ENCODE measurements around the gene NCAM2.

NCAM2 gene

DNA sequence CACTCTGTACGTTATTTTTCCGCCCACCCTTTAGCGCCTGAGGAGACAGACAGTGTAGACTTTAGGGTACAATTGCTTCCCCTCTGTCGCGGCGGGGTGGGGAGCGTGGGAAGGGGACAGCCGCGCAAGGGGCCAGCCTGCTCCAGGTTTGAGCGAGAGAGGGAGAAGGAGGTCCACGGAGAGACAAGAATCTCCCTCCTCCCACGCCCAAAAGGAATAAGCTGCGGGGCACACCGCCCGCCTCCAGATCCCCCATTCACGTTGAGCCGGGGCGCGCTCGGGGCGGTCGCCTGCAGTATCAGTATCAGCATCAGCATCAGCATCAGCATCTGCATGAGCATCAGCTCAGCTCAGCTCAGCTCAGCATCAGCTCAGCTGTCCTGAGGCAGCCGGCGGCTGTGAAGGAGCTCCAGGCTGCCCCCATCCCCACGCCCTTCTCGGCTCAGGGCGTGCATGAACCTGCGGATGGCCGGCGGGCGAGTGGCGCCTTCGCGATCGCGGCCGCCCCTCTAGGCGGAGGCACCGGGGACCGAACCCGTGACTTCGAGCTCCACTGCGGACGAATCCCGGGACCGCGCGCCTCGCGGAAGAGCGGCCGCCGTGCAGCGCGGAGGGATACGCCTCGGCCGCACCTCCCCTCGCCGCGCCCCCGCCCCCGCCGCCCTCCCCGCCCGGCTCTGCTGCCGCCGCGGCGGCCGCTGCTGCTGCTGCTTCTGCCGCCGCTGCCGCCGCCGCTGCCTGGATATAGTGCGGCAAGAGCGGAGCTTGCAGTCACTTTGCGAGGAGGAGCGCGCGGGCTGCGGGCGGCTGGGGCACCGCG is at the start of gene NCAM2:
TSS of gene NCAM2 (plus strand) at position 774 of the 820 bp plus-strand sequence.
- peak; percentile 66 for DNase-seq (ENCODE audit: low read depth)

DNA sequence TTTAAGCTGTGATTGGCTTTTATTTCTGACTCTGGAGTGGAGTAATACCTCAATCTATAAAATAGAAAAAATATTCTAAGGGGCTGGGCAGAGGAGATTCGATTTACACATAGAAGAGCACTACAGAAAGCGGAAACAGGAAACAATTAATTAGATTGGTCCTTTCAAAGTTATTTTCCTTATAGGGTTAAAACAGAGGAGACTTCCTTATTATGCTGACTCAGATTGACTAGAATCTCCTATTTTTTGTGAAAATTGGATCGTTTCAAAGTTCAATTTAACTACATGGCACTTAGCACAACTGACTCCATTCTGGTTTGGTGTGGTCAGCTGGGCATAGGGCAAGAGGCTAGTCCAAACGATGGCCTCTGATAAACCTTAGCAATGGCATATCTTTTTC is 48.3 kb upstream of the NCAM2 start:
- DNase-seq (ENCODE audit: low read depth), result no peak

DNA sequence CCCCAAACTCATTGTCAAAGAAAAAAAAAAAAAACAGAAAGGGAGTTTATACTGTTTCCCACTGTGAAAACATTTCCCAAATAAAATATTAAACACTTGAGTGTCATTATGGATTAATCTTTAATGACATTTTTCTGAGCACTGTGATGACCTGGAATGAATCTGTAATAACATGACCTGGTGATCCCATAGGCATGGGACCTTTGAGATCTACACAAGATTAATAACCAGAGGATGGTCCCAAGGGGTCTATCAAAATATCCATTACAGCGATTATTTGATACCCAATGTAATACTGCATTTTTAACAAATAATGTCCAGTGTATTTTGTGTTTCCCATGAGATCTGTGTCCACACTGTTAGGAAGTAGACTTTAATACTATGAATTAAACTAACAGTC is 32.4 kb upstream of the NCAM2 start:
- no peak for DNase-seq (ENCODE audit: low read depth)

DNA sequence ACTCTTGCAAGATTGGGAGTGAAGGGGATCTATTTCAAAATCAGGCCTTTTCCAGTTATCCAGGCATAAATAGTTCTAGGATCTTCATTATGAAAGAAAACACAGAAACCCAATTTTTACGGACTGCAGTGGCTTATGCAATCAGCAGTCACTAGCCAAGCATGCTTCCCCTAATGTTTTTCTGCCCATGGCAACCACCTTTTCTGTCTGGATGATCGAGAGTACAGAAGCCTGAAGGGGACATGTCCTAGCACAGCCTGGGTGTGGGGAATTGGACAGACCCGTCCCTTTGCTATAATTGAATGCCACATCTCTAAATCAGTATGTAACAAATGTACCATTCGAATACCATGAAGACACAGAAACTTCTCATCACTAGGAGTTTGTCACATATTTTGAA is 29.8 kb upstream of the NCAM2 start:
- DNase-seq (ENCODE audit: low read depth), result no peak

DNA sequence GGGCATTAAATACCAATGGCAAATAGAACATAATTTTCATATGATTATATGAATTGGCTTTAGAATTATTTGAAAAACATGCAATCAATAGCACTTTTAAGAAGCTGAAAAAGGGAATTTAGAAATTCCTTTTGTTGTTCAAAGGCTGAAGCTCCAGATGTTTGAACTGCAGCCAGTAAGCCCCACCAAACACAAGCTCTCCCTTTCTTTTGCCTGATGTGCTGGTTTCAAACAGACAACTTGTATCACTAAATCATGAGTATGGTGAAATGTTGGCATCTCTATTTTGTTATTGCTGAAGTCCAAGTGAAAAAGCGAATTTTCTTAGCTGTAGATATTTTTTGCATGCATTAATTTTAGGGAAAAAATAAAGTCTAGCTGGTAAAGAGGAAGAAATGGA is 27.5 kb upstream of the NCAM2 start:
- no peak for DNase-seq (ENCODE audit: low read depth)

DNA sequence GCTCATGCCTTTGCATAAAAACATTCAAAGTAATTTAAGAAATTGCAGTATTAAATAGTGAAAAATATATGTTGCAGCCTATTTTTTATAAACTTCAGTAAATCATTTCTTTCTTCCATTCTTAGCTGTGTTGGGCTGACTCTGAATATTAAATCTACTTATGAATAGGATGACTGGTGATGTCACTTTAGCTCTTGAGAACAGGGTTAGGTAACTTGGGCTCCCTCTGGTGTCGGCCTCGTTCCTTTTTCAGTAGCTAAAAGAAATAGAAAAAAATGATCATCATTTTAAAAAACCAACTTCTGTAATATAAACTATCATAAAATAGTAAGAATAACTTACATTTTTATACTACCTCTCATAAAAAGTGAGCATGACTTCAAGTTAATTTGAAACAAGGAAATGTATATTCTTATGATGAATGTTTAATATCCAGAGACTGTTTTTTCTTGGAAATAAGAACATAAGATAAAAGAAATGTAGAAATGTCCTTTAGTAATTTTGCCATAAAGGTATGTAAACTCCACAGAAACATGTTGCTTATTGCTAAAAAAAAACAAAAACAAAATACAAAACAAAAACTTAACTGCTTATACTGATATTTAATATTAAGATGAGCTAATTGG is 26.8 kb upstream of the NCAM2 start:
- peak; percentile 65 for DNase-seq (ENCODE audit: low read depth)

DNA sequence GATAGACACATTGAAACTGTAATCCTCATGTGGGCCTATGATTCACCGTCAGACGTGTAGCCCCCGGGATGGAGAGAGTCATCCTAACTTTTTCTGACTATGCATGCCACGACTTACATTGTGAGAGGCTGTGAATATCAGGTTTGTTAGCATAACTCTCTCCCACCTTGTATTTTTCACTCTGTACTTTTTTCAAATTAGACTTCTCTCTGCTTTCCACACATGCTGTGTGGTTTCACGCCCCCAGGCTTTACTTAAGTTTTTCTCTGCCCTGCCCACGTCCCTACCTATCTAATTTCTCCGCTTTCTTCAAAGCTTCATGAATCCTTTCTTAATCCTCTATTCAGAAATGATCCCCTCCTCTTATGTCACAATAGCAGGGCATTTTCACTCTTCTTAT is 3.4 kb upstream of the NCAM2 start:
- DNase-seq (ENCODE audit: low read depth), result no peak

DNA sequence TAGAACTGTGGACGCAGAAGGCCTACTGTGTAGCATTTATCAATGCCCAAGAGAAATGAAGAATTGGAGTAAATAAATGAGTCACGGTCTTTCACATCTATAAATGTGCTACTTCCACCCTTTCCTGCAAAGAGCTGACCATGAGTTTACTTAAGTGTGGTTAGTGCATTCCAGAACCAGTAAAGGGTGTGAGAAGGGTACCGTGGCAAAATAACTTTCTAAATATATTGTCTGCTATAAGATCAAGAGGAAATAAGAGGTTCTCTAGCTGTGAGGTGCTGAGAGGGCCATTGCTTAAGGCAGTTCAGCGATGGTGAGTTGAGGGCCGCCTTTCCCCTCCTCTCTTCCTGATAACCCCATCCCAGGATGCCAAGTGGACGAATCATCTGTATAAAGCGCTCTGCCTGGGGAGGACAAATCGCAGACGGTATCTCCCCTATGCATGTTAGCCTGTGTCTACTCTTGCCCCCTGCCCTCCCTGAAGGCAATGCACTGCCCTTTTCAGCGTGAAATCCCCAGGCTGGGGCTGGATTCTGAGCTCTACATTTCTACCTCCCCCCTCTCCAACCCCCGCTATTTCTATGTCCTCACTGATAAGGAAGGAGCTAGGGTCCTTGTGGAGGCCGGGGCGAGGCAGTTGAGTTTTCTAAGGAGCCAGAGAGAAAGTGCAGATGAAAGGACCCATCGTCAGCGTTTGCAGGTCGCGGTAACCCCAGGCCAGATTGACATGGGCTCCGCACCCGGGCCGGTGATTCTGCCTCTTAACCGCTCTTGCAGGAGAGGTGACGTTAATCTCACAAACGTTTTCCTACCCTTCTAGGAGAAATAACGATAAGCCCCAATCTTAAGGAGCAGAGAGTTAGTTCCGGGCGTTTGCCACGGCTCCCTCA is 1.5 kb upstream of the NCAM2 start:
- DNase-seq (ENCODE audit: low read depth), result peak; percentile 22

DNA sequence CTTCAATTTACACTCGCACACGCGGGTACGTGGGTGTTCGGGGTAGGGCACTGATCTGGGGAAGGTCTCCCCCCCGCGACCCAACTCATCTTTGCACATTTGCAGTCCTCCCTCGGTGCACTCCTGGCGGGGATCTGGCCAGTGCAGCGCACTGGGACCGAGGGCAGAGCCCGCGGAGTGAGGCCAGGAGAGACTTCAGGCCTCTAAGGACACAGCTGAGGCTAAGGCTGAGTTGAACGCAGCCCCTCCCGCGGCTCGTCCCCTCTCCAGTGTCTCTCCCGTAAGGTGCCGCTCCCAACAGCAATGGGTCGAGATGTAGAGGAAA is 936 bp upstream of the NCAM2 start:
- no peak for DNase-seq (ENCODE audit: low read depth)

DNA sequence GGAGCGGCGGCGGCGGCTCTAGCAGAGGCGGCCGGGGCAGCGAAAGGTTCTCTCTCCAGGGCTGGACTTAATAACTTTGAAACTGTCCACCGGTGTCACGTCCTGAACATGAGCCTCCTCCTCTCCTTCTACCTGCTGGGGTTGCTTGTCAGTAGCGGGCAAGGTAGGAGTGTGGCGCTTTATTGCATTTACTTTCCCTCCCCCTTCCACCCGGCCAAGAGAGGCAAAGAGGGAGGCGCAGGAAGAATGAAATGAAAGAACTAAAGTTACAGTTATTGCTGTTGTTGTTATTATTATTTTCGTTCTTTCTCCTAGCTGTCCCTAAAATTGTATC is 214 bp downstream of the NCAM2 start:
- DNase-seq (ENCODE audit: low read depth), result no peak

DNA sequence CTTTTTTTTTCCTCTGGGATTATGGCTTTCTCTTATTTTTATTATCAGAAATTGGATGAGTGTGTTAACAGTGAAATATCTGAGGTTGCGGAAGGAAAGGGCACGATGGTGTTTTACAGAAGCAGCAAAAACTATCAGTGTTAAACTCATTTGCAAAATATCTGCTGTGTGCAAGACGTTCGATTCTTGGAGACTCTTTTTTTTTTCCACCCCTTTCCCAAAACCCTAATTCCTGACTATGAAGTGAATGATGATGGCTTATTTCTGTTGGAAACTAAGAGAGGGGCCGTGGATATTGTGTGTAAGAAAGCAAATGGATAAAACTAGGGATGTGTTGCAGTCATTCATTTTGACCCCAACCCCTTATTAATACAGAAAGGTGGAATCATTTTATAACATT is 677 bp downstream of the NCAM2 start:
- DNase-seq (ENCODE audit: low read depth), result no peak

DNA sequence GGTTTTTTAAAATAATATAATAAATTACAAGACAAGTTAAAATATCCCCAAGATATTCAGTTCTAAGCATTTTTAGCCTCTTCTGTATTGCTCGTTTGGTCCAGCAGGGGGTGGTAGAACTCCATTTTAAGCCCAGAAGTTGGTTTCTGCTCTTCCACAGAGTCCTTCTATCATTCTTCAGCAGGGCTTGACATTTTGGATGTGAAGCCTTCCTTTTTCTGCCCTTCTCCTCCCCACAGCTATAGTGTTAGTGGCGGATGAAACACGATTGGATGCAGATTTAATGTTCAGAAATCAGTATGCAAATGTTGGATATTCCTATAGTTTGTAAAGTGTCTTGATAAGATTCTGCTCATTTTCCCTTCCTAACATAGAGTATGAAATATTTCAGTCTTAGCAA is 1.4 kb downstream of the NCAM2 start:
- DNase-seq (ENCODE audit: low read depth), result peak; percentile 24

DNA sequence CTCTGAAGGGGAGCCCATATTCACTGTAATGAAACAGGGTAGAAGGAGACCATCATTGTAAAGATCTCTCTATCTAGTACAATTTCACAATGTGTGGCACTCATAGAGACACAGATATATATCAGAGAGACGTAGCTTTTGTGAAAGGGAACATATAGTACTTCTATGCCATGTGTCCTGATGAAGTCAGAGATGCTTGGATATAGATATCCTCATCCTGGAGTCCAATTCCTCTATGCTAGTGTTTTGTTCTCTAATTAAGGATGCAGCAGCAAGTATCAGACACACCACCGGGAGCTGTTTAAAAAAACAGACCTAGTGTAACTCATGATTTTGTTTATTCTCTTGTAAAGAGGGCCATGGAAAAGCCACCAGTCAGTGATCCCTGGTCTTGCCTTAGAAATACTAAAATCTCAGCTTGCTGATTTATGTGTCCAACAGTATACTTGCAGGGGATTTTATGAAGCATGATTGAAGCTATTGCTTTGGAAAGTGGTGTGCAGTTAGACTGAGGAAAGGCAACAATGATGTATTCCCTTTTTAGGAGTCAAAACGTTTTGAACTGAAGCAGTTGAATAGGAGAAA is 2.5 kb downstream of the NCAM2 start:
- no peak for DNase-seq (ENCODE audit: low read depth)

DNA sequence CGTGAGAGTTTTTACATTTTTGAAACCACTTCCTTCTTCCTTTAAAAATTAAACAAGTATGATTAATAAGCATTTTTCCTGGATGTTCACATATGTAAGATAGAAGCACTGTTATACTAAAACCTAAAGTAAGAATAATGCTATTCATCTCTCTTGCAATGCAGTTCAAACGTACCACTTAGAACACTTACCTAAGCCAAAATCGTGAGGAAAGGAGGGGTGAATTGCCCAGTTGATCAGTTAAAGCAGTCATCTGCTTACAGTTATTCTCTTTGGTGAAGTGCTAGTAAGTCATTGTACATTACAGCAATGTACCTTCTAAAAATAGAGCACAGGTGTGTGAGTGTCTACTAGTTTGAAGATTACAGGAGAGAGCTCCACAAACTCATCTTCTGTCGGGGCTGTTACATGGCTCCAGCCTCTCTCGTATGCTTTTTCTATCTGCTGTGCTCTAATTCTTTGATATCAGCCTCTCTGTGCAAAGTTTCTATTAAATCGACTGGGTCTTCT is 3.4 kb downstream of the NCAM2 start:
- DNase-seq (ENCODE audit: low read depth), result no peak

DNA sequence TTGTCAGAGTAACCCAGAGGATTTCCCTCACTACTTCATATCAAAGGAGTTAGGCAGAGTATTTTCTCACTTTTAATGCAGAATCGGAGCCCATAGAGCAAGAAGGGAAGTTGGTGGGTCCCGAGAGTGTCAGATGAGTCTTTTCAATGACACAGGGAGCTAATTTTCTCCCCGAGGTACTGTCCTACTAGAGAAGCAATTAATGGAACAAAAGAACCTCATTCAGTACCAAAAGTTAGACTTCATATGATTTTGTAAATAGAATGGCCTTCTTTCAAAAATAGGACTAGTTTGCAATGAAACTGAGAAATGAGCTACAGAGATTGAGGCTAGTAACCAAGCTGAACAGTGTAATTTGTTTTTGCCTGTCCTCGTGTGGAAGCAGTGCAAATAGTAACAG is 3.9 kb downstream of the NCAM2 start:
- no peak for DNase-seq (ENCODE audit: low read depth)

DNA sequence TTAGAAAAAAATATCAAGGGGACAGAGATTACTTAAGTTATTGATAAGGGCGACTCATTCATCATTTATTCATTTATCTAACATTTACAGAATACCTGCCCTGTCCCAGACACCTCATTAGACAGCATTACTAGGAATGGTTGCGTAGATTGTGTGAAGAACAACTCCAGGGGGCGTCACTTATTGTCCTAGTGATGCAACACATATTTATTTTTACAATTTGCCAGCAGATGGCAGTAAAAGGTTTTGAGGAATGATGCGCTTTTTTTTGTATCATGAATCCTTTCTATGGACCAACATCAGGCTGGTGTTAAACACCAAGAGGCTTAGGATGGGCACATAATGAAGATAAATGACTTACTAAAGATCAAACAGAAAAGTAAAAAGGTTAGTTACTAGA is 5.5 kb downstream of the NCAM2 start:
- DNase-seq (ENCODE audit: low read depth), result peak; percentile 18

DNA sequence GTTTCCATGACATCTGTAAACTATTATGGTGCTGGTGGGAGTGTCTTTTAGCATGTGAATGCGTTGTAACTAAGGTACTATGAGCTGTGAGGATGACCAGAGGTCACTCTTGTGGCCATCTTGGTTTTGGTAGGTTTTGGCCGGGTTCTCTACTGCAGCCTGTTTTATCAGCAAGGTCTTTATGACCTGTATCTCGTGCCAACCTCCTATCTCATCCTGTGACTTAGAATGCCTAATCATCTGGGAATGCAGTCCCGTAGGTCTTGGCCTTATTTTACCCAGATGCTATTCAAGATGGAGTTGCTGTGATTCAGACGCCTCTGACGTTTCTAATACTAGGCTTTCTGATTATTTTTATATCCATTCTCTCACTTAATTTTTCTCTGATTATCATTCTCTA is 9.4 kb downstream of the NCAM2 start:
- DNase-seq (ENCODE audit: low read depth), result peak; percentile 14

DNA sequence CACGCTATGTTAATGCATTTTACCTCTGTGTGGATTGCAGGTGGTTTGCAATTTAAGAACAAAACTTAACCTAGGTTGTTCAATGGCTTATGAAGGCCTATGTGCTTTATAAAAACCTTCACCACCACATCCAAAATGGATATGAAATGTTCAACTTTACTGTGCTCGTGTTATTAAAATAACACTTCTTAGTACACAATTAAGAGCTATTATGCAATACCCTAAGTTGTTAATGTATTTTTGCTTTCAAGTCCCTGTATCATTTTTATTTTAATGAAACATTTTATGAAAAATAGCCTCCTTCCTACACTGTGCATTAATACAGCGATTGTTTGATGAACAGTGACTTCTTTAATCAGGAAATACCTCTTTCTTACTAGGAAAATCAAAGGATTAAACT is 12.0 kb downstream of the NCAM2 start:
- no peak for DNase-seq (ENCODE audit: low read depth)

DNA sequence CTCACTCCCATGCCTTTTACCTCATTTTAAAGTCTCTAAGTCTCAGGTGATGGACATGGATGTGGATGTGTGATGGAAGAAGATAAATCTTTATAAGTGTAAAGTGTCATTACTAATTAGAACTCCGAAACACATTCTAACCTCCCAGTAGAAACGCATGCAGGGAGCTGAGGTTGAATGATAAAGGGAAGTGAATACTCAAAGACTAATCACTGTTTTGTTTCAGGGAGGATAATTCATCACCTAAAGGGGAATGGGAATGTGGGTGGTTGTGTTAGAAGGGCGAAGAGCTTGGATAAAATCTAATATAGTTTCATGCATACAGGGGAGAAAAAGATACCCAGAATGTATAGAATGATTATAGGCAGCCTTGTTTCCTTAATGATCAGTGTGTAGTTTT is 12.5 kb downstream of the NCAM2 start:
- no peak for DNase-seq (ENCODE audit: low read depth)

DNA sequence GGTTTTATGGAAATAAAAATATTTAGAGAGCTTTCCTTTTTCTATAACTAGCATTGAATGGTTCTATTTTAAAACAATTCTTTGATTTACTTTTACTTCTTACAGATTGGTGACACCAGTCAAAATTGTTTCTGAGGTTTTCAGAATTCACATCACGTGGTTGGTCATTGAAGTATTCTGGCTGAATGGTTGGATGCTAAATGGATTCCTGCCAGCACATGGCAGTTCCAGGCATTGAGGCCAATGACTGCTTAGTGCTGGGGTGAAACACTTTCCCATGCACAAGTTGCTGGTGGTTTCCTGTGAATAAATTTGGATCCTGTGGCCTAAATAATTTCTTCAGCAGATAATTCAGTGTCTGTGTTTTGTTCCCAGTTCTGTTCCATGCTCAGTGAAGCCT is 20.6 kb downstream of the NCAM2 start:
- no peak for DNase-seq (ENCODE audit: low read depth)

DNA sequence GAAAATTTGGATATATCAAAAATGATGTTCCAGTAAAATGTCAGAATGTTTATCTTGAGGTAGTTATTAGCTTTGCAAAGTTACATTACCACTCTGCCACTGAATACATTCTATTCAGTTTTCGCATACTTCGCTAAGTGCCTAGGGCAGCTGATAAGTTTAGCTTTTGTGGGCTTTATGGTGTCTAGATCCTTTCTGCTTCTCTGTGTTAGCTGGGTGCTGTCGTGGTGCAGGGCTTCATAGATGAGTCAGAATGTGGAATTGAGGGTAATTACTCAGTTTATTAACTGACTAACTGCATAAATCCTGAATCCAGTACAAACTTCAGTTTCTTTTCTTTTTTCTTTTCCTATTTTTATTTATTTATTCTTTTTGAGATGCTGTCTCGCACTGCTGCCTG is 21.5 kb downstream of the NCAM2 start:
- no peak for DNase-seq (ENCODE audit: low read depth)

DNA sequence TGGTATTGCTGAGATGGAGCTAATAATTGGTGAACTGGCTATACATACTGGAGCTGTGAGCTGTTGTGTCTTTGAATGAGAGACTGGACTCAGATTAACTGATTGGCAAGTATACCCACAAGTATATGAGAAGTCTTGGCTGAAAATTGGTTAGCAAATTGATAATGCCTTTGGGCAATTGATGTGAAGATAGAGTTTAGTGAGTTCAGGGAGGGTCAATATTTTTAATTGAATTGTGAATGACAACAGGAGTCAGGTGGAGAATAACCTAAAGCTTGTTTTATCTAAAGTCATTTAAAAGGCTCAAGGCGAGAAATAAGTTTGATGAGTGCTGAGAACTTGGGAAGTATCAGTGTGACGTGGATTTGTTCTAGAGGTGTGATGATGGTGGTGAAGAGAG is 27.5 kb downstream of the NCAM2 start:
- DNase-seq (ENCODE audit: low read depth), result no peak
